B cell (primary cell): ENCODE data around the gene BCO2. TPM values are rescaled to one million over a fixed set of nuclear protein-coding genes. Genes with fewer than 3 reads are reported as not detected.
"Not testable (repeated sequence)": the region's sequence is repeated elsewhere in the genome, so short reads cannot be mapped to it uniquely, and the experiment has no call there.

Experiments used
- ATAC-seq: fragments of 200-7000 bp; cut with Tn5 transposase; one replicate; pipeline ENCODE4 v1.10.0; 2021; ENCODE audit warnings: low read depth, mild to moderate bottlenecking, moderate number of reproducible peaks, moderate library complexity
- CTCF ChIA-PET: fragments of 350-600 bp; sonication (Branson Sonifier 250); formaldehyde crosslinking; loops from one replicate; lab custom pipeline; 2021; ENCODE audit warnings: antibody characterized with exemption, inconsistent platforms; lab: Charles Lee
- POLR2A ChIA-PET: fragments of 350-600 bp; sonication (Branson Sonifier 250); formaldehyde crosslinking; loops from one replicate; lab custom pipeline; 2021; ENCODE audit warnings: antibody characterized with exemption; lab: Charles Lee
- DNase-seq: peaks from one replicate; pipeline ENCODE4 v3.0.0; 2013
- H2AFZ ChIP-seq: 2 replicates; pipeline ENCODE4 v1.6.1; 2012; ENCODE audit warnings: mild to moderate bottlenecking, low read depth, low read length; ENCODE audit not compliant: insufficient read depth, poor library complexity, severe bottlenecking
- H3K27ac ChIP-seq, 2 donors: 1 replicate in 1 of 2; 2 replicates in 1 of 2; pipeline ENCODE4 v1.5.1; 2012 to 2013; ENCODE audit warnings: low read length in 2 of 2, mild to moderate bottlenecking in 2 of 2, moderate library complexity in 1 of 2
- H3K27me3 ChIP-seq, 4 experiments: fragments of 200-600 bp in 1 of 4; sonication (generic) in 1 of 4; replicated peaks in 1 of 4; 1 replicate in 2 of 4; 2 replicates in 2 of 4; pipeline versions ENCODE4 v1.6.1 to v1.7.0; 2013 to 2016; ENCODE audit warnings: low read length in 3 of 4, mild to moderate bottlenecking in 2 of 4, mixed read lengths in 1 of 4, moderate library complexity in 1 of 4; ENCODE audit not compliant: insufficient read depth in 4 of 4, control insufficient read depth in 3 of 4; ENCODE audit errors: control extremely low read depth in 1 of 4
- H3K36me3 ChIP-seq, 2 experiments: replicated peaks in 1 of 2; 1 replicate in 1 of 2; 2 replicates in 1 of 2; pipeline versions ENCODE4 v1.6.1 to v1.7.1; 2013; ENCODE audit warnings: low read length in 1 of 2; ENCODE audit not compliant: insufficient read depth in 2 of 2, control insufficient read depth in 1 of 2; ENCODE audit errors: control extremely low read depth in 1 of 2, extremely low read depth in 1 of 2
- H3K4me1 ChIP-seq, 2 donors: fragments of 200-600 bp in 1 of 2; sonication (generic) in 1 of 2; 1 replicate in 1 of 2; 2 replicates in 1 of 2; pipeline versions ENCODE4 v1.5.1 to v1.6.1; 2013 to 2017; ENCODE audit warnings: low read length in 2 of 2; ENCODE audit not compliant: control insufficient read depth in 2 of 2, insufficient read depth in 2 of 2
- H3K4me2 ChIP-seq: replicated peaks from 2 replicates; pipeline ENCODE3; 2012; ENCODE audit warnings: mild to moderate bottlenecking, low read depth, low read length; ENCODE audit not compliant: poor library complexity, severe bottlenecking
- H3K4me3 ChIP-seq, 5 experiments: fragments of 200-600 bp in 1 of 5; sonication (generic) in 1 of 5; 1 replicate in 3 of 5; 2 replicates in 2 of 5; pipeline versions ENCODE4 v1.5.1 to v1.7.0; 2011 to 2016; ENCODE audit warnings: low read length in 4 of 5, mild to moderate bottlenecking in 4 of 5, low read depth in 2 of 5, control low read depth in 1 of 5, moderate library complexity in 1 of 5; ENCODE audit not compliant: insufficient read depth in 1 of 5; ENCODE audit errors: control extremely low read depth in 1 of 5, extremely low read depth in 1 of 5
- H3K79me2 ChIP-seq: fragments of 200-600 bp; sonication (generic); one replicate; pipeline ENCODE4 v1.6.0; 2016; ENCODE audit warnings: low read length; ENCODE audit not compliant: control insufficient read depth, insufficient read depth
- H3K9ac ChIP-seq: fragments of 200-600 bp; sonication (generic); 2 replicates; pipeline ENCODE4 v1.6.1; 2017; ENCODE audit warnings: mild to moderate bottlenecking, low read length, moderate library complexity
- H3K9me3 ChIP-seq, 3 donors: one replicate each; pipeline versions ENCODE4 v1.6.1 to v1.7.1; 2013; ENCODE audit warnings: low read length in 2 of 3; ENCODE audit not compliant: control insufficient read depth in 2 of 3, insufficient read depth in 1 of 3; ENCODE audit errors: control extremely low read depth in 1 of 3
- H4K20me1 ChIP-seq: 2 replicates; pipeline ENCODE4 v1.6.0; 2012; ENCODE audit warnings: mild to moderate bottlenecking, low read length; ENCODE audit not compliant: insufficient read depth, control insufficient read depth, poor library complexity, severe bottlenecking
- H3K27ac Mint-ChIP-seq: one replicate; pipeline ENCODE4 v1.8.0; 2021; ENCODE audit warnings: mixed read lengths
- H3K27me3 Mint-ChIP-seq: one replicate; pipeline ENCODE4 v1.8.0; 2021; ENCODE audit warnings: mixed read lengths
- H3K4me1 Mint-ChIP-seq: one replicate; pipeline ENCODE4 v1.8.0; 2021; ENCODE audit warnings: mixed read lengths
- H3K4me3 Mint-ChIP-seq: one replicate; pipeline ENCODE4 v1.8.0; 2021; ENCODE audit warnings: mixed read lengths
- H3K9me3 Mint-ChIP-seq: one replicate; pipeline ENCODE4 v1.8.0; 2022; ENCODE audit warnings: mixed read lengths; ENCODE audit not compliant: insufficient read depth
- EZH2 ChIP-seq: IDR thresholded peaks from 2 replicates; pipeline ENCODE4 v1.6.1; 2012; ENCODE audit warnings: borderline replicate concordance, low read depth, mild to moderate bottlenecking, moderate library complexity, low read length; ENCODE audit not compliant: insufficient read depth, poor library complexity, severe bottlenecking
- WGBS: methylation state at CpG from one replicate; pipeline ENCODE4 v1.1.5; 2013; ENCODE audit warnings: missing lambda C conversion rate; ENCODE audit not compliant: insufficient coverage; 5-methylcytosine and 5-hydroxymethylcytosine counted together
- intact Hi-C: fragments of 100-400 bp; cut with micrococcal nuclease; formaldehyde crosslinking; loops from one replicate; pipeline ENCODE4 v1.10.0; 2022
- polyA plus RNA-seq: library from polyadenylated mRNA; depleted of rRNA; stranded (reverse); fragments of >200 nt; gene quantifications from 2 replicates; pipeline ENCODE4 v1.2.3, GENCODE V29; 2012
- total RNA-seq, 2 donors: library from RNA; stranded (reverse); fragments of 120-200 nt in 1 of 2; gene quantifications; 1 replicate in 1 of 2; 2 replicates in 1 of 2; pipeline versions ENCODE4 v1.2.3 to v1.2.4, GENCODE V29; 2013 to 2022
- TF ChIP-seq, protein P1 (sequence below): fragments of 200-600 bp; IDR thresholded peaks from one replicate; pipeline ENCODE4 v1.8.0; 2022; ENCODE audit warnings: antibody characterized with exemption, mild to moderate bottlenecking

BCO2 gene
- total and polyA plus RNA-seq, 2 donors (not counting 1 experiment from before 2014, with no cell fraction given) = 1.7 to 1.8 TPM

DNA sequence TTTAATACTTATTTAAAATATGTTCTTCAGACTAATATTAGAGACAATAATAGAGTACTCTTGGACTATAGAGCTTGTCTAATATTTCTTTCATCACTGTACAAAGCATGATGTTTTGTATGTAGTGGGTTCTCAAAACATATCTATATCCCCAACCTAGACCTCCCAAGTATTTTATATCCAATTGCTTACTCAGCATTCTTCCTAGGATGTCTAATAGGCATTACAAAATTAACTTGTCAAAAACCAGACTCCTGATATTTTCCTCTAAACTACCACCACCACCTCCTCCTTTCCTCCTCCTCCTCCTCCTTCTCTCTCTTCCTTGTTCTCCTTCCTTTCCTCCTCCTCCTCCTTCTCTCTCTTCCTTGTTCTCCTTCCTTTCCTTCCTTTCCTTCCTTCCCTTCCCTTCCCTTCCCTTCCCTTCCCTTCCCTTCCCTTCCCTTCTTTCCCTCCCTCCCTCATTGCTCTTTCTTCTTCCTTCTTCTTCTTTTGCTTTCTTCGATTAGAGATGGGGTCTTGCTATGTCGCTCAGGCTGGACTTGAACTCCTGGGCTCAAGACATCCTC, 21.3 kb downstream of the BCO2 start:
- no peak overlapping the region for H3K27ac ChIP-seq
- H2AFZ ChIP-seq = no peak overlapping the region
- no peak overlapping the region for H3K4me2 ChIP-seq
- ChIA-PET CTCF (interaction anchor here (0.7 kb wide), 1 partner anchor 49 kb away, joined by 4 read pairs; no protein-coding TSS in a partner anchor), POLR2A (no interaction called here)
- H3K4me1 ChIP-seq = peaks cover 4% of the 10 kb centered on the region in 2 donors
- peaks cover 0 to 1% (median 0%) of the 10 kb centered on the region in 3 donors for H3K9me3 ChIP-seq
- ATAC-seq (no peak), DNase-seq (no peak)
- Mint-ChIP-seq H3K4me3 (no peak overlapping the region), H3K4me1 (peaks cover 3% of the 10 kb centered on the region), H3K27me3 (peaks cover 6% of the 10 kb centered on the region), H3K9me3 (no peaks in the 10 kb centered on the region), H3K27ac (no peak overlapping the region)
- no peaks in the 10 kb centered on the region for H3K27me3 ChIP-seq
- 86% methylated on average over 2 of the region's 2 CpGs for WGBS
- intact Hi-C loops = no loop called here
- no peak overlapping the region for H3K9ac ChIP-seq
- H3K4me3 ChIP-seq = no peak overlapping the region
- H4K20me1 ChIP-seq = no peaks in the 10 kb centered on the region
- no peak for TF ChIP-seq EZH2
- TF ChIP-seq, protein P1, sequence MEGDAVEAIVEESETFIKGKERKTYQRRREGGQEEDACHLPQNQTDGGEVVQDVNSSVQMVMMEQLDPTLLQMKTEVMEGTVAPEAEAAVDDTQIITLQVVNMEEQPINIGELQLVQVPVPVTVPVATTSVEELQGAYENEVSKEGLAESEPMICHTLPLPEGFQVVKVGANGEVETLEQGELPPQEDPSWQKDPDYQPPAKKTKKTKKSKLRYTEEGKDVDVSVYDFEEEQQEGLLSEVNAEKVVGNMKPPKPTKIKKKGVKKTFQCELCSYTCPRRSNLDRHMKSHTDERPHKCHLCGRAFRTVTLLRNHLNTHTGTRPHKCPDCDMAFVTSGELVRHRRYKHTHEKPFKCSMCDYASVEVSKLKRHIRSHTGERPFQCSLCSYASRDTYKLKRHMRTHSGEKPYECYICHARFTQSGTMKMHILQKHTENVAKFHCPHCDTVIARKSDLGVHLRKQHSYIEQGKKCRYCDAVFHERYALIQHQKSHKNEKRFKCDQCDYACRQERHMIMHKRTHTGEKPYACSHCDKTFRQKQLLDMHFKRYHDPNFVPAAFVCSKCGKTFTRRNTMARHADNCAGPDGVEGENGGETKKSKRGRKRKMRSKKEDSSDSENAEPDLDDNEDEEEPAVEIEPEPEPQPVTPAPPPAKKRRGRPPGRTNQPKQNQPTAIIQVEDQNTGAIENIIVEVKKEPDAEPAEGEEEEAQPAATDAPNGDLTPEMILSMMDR = no peak
- H3K36me3 ChIP-seq = no peaks in the 10 kb centered on the region
- no peaks in the 10 kb centered on the region for H3K79me2 ChIP-seq

DNA sequence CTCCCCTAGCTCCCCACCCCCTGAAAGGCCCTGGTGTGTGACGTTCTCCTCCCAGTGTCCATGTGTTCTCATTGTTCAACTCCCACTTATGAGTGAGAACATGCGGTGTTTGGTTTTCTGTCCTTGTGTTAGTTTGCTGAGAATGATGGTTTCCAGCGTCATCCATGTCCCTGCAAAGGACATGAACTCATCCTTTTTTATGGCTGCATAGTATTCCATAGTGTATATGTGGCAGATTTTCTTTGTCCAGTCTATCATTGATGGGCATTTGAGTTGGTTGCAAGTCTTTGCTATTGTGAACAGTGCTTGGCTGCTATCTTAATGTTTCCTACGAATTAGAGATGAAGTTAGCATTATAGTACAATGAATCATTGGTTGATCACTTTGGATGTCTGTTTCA, 23.8 kb downstream of the BCO2 start:
- intact Hi-C loops, ATAC-seq, H3K36me3 ChIP-seq, H3K4me3 ChIP-seq, H3K79me2 ChIP-seq, H3K27ac Mint-ChIP-seq, H3K27me3 ChIP-seq, H3K9ac ChIP-seq, H3K27ac ChIP-seq, POLR2A ChIA-PET, H3K4me1 Mint-ChIP-seq, H3K4me2 ChIP-seq, H2AFZ ChIP-seq, H3K9me3 ChIP-seq, H3K4me1 ChIP-seq, H3K27me3 Mint-ChIP-seq, H3K9me3 Mint-ChIP-seq, H3K4me3 Mint-ChIP-seq, DNase-seq, H4K20me1 ChIP-seq: not testable (repeated sequence)
- WGBS = no CpG with 5 or more reads among the region's 4 CpGs
- CTCF ChIA-PET = interaction anchor here (1.9 kb wide), 1 partner anchor 21 kb away, joined by 6 read pairs; no protein-coding TSS in a partner anchor
